IPS-NIHi11 (cell line): ENCODE data around the gene LZTR1.
"Not testable (repeated sequence)": the region's sequence is repeated elsewhere in the genome, so short reads cannot be mapped to it uniquely, and the experiment has no call there.

Experiments used
- DNase-seq: peaks from one replicate; pipeline ENCODE4 v3.0.0; 2012; ENCODE audit warnings: mixed read lengths, low spot score

Gene LZTR1

DNA sequence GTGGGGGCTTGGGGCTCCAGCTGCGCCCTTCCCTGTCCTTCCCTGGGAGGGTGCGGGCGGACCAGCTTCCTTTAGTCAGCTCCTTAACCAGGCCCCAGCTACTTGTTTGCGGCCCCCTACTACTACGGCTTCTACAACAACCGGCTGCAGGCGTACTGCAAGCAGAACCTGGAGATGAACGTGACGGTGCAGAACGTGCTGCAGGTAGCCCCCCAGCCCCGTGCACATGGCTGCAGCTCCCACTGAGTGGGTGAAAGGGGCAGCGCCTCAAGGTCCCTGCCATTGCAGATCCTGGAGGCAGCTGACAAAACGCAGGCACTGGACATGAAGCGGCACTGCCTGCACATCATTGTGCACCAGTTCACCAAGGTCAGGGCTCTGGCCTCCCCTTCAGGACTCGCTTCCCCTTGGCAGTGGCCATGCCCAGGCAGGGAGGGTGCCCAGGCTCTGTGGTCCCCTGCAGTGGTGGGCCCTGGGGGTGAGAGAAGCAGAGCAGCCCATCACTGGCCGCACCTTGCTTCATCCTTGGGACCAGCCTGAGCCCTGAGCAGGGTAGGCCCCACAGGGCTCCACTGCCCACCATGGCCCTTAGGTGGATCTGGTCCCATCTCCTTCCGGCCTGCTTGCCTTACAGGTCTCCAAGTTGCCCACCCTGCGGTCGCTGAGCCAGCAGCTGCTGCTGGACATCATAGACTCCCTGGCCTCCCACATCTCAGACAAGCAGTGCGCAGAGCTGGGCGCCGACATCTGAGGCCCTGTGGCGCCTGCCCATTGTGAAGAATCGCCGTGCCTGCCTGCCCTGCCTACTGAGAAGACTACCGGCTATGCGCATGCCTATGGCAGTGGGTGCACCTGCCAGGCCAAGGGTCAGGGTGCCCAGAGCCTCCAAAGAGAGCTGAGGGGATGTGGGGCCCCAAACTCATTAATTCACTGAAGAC, 14.8 kb downstream of the LZTR1 start:
- no peak for DNase-seq

DNA sequence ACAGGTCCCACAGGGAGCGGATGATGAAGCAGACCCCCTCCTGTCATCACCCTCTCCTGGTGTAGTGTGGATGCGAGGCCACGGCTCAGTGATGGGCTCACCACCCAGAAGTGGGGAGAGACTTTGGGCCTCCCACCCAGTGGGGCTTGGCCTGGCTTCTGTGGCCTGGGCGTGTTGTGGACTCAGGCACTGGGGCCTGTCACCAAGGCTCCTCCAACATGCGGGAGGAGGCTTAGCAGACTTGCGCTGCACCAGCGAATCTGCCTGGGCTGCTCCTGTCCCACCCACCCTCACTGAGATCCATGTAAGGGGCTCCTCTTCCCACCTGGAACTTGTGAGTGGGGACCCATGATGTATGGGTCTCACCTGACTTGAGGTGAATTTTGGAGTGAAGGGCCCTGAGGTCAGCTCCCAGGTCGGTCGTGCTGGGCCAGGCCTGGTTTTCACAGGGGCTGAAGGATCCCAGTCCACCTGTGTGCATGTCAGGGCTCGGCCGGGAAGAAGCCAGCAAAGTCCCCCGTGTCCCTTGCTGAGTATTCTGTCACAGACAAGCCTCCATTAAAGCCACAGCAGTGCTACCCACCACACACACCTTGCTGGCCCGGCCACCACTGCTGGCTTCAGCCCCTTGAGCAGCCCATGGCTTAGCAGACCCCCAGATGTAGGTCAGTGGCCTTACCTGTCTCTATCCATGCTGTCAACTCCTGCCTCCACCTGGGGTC, 15.6 kb downstream of the LZTR1 start:
- no peak for DNase-seq

DNA sequence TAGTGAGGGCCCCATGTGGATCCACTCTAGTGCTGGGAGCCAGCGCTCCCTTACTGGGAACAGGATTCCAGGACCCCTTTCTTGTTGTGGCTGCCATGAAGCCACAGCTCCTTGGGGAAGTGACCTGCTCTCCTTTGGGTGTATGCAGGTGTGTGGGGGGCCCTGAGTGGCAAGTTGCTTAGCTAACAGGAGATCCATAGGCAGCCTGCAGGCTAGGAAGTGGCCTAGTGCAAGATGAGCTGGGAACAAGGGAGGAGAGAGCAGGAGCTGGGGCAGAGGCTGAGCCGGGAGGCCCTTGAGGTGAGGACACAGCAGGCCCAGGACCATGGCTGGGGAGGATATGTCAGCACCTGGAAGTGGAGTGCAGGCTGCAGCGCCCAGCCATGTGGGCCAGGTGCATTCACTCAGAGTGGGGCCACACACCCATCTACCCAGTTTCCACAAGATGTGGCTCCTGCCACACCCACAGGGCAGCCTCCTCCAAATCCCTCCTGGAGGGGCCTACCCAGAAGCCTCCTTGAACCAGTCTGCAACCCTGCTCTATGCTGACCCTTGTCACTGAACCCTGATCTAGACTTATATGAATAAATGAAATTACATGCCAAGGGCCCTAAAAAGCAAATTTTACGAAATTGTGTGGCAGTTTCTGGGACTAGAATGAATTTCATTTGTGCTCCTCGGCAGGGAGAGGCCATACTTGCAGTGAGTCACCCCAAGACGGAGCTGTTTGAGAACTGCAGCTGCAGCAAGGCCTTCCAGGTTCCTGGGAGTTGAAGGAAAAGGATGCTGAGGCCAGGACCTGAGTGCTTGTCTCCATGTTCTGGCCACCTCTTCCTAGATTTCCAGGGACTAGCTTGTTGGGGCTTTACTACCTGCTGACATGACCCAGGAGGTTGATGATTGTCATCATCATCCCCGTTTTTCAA, 16.6 kb downstream of the LZTR1 start:
- DNase-seq, result no peak

DNA sequence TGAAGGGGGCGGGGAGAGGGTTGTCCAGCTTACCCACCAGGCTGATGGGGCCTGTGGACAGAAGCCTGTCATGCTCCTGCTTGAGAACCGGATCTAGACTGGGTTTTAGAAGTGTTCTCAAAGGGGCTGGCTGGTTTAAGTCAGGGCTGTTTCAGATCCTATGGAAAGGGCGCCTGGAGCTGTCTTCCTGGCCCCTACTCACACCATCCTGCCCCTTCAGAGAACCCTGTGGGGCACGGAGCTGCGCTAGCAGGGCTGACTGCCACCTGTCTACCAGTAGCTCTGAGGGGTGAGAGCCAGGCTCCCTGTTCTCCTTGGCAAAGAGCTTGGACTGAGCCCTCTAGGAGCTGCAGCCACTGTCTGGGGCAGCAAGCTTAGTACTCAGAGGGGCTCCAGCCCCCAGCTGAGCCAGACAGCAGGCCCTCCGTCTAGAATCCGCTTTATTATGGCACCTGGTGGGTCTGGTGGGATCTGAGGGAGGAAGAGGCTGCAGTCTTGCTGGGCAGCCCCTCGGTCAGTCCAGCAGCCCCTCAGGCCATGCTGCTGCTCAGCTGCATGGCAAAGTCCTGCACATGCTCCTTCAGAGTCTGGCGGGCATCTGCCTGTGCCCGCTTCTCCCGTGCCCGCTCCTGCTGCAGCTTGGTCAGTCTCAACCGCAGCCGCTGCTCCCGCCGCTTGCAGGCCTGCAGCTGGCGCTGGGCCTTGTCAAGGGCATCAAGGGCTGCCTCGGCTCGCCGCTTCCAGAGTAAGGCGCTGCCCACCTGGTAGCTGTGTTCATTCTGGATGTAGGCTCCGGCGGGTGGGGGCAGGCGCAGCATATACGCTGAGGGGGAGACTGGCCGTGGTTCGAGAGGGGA, 17.5 kb downstream of the LZTR1 start:
- DNase-seq, result no peak

DNA sequence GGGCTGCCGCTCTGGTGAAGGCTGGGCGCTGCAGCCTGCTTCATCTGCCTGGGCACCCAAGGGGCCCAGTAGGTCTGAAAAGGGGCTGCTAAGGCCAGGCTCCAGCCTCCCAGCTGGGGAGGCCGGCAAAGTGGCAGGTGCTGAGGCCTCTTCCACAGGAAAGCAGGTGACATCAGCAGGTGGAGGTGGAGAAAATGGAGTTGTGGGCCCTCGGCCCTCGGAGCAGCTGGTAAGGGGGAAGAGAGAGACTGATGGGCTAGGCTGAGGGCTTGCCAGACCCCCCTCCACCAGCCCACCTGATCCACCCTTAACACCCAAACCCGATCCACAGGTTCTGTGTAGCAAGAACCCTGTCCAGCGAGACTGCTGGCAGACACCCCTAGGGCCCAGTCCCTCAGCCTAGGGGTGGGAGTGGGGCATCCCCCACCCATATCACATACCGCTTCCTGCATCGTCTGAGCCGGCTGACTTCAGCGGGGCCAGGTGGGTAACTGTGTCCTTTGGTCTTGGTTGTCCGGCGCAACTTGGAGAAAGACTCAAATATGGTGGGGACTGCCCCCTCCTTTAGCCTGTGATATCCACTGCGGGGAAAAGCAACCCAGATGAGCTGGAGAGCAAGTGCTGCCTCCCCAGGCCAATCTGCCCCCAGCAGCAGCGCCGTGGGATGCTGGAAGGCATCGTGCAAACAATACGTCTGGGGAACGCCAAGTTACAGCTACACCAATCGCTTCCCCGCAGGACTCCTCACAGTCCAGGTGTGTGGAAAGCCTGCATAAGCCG, 18.3 kb downstream of the LZTR1 start:
- DNase-seq, result no peak

DNA sequence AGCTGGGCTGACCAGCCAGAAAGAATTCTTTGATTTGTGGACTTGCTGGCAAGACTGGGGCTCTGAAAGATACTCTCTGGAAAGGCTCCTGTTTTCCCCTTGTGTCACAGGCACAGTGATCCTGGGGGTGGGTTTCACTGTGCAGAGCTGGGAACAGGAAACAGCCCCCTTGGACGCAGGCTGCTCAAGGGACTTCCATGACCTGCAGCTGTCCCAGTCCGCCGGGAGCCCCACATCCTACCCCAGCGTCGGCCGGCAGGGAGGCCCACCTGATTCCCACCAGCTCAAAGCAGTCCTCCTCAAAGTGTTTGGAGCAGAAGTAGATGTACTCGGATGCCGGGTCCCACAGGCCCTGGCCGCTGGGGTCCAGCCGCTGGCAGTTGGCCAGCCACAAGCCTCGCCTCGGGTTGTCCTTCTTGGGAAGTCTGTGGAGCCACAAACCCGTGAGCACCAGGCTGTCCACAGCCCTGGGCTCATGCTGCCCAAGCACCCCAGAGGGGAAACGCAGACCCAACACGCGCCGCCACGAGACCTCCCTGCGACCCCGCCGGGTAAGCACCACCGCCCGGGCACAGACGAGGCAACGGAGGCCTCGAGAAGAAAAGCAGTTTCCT, 19.0 kb downstream of the LZTR1 start:
- peak; percentile 34 for DNase-seq

DNA sequence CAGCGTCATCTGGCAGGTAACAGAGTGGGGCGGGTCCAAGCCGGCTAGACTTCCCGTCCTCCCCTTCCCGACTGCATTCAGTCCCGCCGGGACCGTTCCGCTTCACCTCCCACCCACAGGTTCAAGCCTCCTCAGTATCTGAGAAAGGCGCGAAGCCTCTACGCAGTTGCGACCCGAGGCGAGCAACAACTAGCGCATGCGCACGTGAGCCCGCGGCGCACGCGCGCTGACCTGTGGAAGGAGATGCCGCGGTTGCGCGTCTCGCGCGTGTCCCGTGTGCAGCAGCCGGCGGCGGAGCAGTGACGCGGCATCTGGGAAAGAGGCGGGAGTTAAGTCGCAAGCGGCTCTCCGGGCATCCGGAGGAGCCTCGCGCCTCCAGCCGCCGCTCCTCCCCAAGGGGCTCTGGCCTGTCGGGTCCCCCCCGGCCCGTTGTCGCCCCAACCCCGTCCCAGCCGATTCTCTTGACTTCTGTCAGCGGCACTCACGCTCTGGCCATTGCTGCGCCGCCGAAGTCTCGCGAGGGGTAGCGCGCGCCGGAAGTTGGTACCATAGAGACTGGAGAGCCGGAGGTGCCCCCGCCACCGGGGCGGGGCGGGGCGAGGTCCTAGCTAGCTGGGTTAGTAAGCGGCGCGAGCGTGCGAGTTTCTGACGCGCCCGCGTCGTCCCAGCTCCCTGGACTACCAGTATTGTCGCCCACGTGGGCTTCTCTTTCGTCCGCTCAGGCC, 19.7 kb downstream of the LZTR1 start, which contains the start of gene THAP7:
TSS of gene THAP7 (minus strand) at position 518 of the 725 bp plus-strand sequence. CDS start at position 311, 207 bp downstream.
- DNase-seq, result peak; percentile 97

DNA sequence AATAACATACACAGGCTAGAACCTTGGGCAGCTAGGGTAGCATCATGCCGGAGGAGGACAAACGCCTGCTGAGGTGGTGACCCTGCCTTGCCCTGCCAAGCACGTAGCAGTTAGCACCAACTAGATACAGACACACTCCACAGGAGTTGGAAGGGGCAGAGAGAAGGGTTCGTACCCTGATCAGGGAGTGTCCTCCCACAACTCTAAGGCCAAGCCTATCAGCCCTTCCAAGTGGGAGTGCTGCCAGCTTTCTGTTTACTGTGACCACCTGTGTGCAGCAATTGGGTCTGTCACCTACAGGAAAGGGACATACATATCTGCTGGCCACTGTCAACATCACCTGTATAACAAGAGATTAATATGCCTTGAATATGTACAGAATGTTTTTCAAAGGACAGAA, 21.7 kb downstream of the LZTR1 start:
- DNase-seq, result no peak

DNA sequence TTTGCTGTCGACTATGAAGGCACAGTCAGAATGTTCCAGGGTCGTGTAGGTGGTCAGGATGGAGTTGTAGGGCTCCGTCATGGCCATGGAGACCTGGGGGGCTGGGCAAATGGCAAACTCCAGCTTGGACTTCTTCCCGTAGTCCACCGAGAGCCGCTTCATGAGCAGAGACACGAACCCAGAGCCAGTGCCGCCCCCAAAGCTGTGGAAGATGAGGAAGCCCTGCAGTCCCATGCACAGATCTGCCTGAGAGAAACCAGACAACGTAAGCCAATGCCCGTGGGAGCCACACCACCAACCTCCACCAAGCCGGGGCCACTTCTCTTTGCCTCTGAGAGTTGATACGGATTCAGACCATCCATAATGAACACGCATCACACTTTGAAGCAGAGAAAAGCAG, 27.1 kb downstream of the LZTR1 start:
- DNase-seq, result not testable (repeated sequence)

DNA sequence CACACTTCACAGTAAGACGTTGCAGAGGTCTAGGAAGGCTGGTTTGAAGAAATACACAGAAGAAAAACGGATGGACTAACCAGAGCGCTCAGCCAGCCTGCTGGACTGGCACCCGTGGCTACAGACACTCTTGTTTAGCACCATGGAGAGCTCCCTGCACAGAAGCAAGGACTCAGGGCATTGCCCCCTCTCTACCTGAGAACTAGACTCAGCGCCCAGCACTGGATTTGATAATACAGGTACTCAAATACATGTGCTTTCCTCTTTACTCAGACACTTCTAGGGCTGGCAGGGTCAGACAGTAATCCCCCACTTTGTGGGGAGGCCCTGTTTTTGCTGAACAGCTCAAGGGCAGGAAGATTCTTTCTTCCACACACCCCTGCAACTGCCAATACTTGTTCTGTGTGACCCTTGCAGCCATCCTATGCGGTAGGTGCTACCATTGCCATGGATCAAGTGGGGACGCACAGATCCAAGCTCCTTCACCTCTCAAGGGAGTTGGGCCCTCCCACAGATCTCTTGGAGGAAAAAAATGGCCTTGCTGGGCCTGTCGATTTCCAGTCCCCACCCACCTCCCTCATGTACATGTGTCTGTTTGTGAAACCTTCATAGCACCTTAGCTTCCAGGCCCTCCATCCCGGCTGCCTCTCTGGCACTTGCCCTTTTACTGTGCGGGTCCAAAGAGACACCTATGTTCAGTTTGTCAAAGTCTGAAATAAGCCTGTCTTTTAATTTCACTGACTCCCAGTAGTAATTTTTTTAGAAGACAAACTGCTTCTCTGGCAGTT, 27.7 kb downstream of the LZTR1 start:
- DNase-seq, result peak; percentile 84

DNA sequence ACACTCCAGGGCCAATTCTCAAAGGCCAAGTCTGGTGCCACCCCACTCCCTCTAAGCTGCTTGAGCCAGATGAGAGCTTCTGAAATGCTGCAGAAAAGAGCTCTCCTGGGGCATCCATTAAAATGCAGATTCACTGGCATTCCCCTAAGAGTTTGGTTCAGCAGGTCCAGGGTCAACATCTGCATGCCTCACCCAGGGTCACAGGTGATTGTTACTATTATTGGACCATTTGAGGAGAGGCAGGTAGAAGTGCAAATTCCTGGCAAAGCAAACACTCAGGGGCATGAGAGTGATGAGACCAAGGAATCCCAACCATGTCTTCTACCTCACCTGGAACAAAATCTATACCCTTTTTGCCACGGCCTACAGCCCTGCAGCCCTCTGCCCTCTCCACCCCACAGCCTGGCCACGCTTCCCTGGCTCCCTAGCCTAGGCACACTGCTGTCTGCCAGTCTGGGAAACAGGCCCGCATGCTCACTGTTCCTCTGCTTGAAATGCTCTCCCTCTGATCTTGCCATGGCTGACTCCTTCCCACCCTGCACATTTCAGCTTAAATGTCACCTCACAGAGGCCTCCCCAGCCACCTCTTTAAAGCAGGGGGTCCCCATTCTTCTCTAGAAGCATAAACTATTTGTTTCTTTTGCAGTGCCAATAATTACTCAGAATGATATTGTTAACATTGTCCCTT, 28.5 kb downstream of the LZTR1 start:
- DNase-seq, result no peak

DNA sequence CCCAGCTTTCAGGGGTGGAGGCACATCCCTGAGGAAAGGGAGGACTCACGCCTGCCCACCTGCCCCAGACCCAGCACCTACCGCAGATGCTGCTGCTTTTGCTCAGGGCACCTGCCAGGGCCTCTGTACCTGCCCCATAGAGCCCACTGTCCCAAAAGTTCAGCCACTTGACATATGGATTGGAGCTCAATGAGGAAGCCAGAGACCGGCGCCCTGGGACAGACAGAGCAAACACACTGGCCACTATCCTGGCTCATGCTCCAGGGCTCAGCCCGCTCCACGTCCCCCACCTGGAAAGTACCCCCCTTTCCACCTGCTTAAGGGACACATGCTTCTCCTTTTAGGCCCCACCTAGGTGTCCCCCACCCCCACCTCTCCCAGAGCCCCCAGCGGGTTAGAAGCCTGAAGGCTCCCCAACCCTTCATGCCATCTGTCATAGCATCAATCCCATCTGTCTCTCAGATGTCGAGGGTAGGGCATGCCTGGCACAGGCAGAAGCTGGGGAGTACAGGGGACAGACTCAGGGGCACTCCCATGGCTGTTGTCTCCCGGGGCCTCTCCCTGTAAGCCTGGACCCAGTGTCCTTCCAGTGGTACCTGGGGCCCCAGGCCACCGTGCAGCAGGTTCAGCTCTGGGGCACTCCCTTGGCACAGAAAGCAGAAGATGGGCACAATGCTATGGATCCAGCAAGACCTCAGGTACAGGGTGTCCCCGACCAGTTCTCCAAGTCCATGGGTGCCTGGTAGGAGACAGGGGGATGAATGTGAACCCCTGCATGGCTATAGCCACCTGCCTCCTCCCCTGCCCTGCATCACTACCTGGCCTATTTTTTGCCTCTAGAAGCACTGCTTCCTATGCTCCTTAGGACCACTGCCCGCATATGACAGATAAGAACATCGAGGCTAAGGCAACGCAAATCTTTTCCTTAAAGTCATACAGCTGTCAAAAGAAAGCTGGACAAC, 30.6 kb downstream of the LZTR1 start:
- DNase-seq, result no peak

DNA sequence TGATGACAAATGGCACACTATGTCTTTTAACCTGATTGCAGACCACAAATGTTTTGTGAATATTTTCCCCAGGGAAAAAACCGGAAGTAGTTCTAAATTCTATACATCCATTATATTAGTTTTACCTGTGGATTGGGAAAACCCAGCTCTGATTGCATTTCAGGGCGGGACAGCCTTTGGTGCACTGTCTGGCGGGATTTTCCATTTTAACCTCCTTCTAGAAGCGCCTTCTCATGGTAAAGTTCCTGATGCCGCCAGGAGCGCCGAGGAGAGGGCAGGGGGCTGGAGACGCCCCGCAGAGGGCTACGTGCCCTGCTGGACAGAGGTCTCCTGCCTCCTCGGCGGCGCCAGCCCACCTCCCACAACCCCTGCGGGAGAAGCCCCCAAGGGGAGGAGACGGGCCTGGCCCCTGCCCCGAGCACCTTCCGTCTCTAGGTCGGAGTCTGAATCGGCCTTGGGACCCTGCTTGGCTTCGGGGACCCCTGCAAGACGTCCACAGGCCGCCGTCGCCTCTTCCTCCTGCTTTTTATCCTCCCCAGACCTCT, 31.6 kb downstream of the LZTR1 start:
- no peak for DNase-seq

DNA sequence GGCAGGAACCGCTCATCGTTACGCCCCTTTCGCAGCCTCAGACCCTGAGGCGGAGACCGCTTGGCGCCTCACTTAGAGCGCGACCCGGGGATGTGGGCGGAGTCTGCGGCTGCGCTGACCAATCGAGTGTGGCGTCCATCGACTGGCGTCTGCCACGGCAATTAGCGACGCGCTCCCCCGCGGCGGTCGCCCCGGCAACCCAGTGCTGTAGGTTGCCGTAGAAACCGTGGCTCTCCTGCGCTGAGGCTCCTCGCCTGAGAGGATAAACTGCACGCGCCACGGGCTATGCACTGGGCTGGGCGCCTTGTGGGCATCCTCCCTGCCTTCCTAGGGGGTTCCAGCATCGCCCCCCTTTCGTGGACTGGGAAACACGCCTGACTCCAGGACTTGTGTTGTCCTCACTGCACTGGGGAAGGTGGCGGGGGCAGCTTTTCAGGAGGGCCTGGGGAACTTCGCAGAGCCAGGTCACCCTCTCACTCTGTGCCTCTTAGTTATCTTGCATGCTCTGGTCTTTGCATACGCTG, 32.2 kb downstream of the LZTR1 start:
- DNase-seq, result peak; percentile 98

DNA sequence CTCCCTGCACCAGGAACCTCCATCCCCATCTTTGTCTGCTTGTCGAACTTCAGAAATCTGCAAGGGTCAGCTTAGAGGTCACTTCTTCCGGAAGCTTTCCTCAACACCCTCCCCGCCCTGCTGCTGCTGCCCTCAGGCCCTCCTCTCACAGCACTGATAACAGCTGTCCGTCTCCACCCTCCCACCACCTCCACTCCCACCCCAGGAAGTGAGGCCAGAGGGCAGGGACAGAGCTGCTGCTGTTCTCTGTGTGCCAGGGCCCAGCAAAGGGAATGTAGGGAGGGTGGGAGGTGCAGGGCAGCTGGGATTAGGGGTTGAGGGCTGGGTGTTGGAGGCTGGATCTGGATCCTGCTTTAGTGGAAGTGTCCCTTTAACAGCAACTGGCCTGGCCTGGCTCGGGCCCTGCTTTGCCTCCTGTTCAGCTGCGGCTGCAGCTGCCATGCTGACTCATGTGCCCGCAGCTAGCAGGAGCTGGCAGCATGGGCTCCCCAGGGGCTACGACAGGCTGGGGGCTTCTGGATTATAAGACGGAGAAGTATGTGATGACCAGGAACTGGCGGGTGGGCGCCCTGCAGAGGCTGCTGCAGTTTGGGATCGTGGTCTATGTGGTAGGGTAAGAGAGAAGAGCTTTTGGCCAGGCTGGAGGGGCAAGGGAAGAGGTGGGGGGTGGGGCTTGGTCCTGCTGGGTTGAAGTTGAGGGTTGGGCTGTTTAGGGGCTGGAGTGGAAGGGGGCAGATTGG, 32.8 kb downstream of the LZTR1 start, which contains the start of gene P2RX6:
TSS of gene P2RX6 (plus strand) at position 440 of the 740 bp plus-strand sequence. CDS start at position 450, 10 bp downstream.
- peak; percentile 47 for DNase-seq
